GM12878 (cell line): ENCODE data around the gene TTLL11. TPM values are rescaled to one million over a fixed set of nuclear protein-coding genes. Genes with fewer than 3 reads are reported as not detected.

Source experiments
- ATAC-seq: fragments of 200-7000 bp; cut with Tn5 transposase; 3 replicates; pipeline ENCODE4 v1.9.1; 2020; ENCODE audit warnings: mild to moderate bottlenecking, moderate library complexity
- BruUV-seq: library from RNA; stranded (reverse); fragments of 400-500 nt; replicated peaks from 2 replicates; lab custom pipeline; 2021; lab: Mats Ljungman, UMichigan
- CTCF ChIA-PET: fragments of 300-600 bp; sonication (Branson Sonifier 250); formaldehyde crosslinking; extraction: SDS; loops from one replicate; lab custom pipeline; 2021; ENCODE audit warnings: inconsistent platforms; lab: Yijun Ruan, JAX
- POLR2A ChIA-PET: fragments of 350-600 bp; formaldehyde crosslinking; extraction: SDS; loops from one replicate; lab custom pipeline; 2021; ENCODE audit warnings: inconsistent platforms; lab: Charles Lee
- RAD21 ChIA-PET: fragments of 300-600 bp; sonication (Branson Sonifier 250); formaldehyde crosslinking; loops from one replicate; lab custom pipeline; 2023; ENCODE audit warnings: antibody characterized with exemption; ENCODE audit not compliant: unreplicated experiment; lab: Charles Lee
- SMC1A ChIA-PET: fragments of 300-600 bp; sonication (Branson Sonifier 250); formaldehyde crosslinking; loops from one replicate; lab custom pipeline; 2023; ENCODE audit not compliant: unreplicated experiment, uncharacterized antibody; lab: Charles Lee
- DNase-seq: peaks from one replicate; pipeline ENCODE4 v3.0.0-alpha.2; 2011; ENCODE audit warnings: low read depth, low spot score
- FAIRE-seq: peaks from 3 replicates; lab custom pipeline; 2011; peaks lifted over from hg19 to GRCh38; lab: Jason Lieb, UNC
- H2AFZ ChIP-seq: 2 replicates; pipeline ENCODE4 v1.6.0; 2011; ENCODE audit warnings: low read depth, low read length, control low read depth; ENCODE audit not compliant: control insufficient read depth
- H3K27ac ChIP-seq: 2 replicates; pipeline ENCODE4 v1.5.1; 2011; ENCODE audit warnings: control low read depth; ENCODE audit not compliant: control insufficient read depth, insufficient read depth
- H3K27me3 ChIP-seq, 2 experiments: replicated peaks in 1 of 2; 2 replicates each; pipeline versions ENCODE4 v1.6.0 to v1.6.1; 2011; ENCODE audit warnings: low read length in 1 of 2; ENCODE audit not compliant: control insufficient read depth in 2 of 2, insufficient read depth in 2 of 2
- H3K36me3 ChIP-seq, 2 experiments: 2 replicates each; pipeline ENCODE4 v1.5.1; 2011; ENCODE audit warnings: low read length in 1 of 2; ENCODE audit not compliant: control insufficient read depth in 2 of 2, insufficient read depth in 2 of 2
- H3K4me1 ChIP-seq: 2 replicates; pipeline ENCODE4 v1.6.1; 2011; ENCODE audit warnings: mild to moderate bottlenecking, low read length, moderate library complexity, mixed read lengths; ENCODE audit not compliant: control insufficient read depth, insufficient read depth
- H3K4me2 ChIP-seq: 2 replicates; pipeline ENCODE4 v1.6.0; 2011; ENCODE audit warnings: control low read depth; ENCODE audit not compliant: control insufficient read depth, insufficient read depth
- H3K4me3 ChIP-seq: fragments of 200-600 bp; sonication (generic); 2 replicates; pipeline ENCODE4 v1.5.1; 2016
- H3K79me2 ChIP-seq: 2 replicates; pipeline ENCODE4 v1.6.0; 2011; ENCODE audit warnings: low read length; ENCODE audit not compliant: control insufficient read depth, insufficient read depth
- H3K9ac ChIP-seq: 2 replicates; pipeline ENCODE4 v1.8.0; 2011; ENCODE audit warnings: low read length, control low read depth, mixed read lengths; ENCODE audit not compliant: control insufficient read depth, insufficient read depth
- H3K9me3 ChIP-seq: replicated peaks from 3 replicates; pipeline ENCODE4 v1.5.1; 2011; ENCODE audit warnings: mild to moderate bottlenecking, low read length; ENCODE audit not compliant: control insufficient read depth, insufficient read depth
- H4K20me1 ChIP-seq: 2 replicates; pipeline ENCODE4 v1.6.0; 2011; ENCODE audit not compliant: control insufficient read depth, insufficient read depth
- CBFB ChIP-seq: IDR thresholded peaks from 2 replicates; pipeline ENCODE4 v1.6.1; 2016; ENCODE audit warnings: antibody characterized with exemption, low read depth
- FOXK2 ChIP-seq: fragments of 450-650 bp; IDR thresholded peaks from 2 replicates; pipeline ENCODE4 v1.6.1; 2017; ENCODE audit warnings: mild to moderate bottlenecking, moderate library complexity
- NBN ChIP-seq: fragments of 450-650 bp; IDR thresholded peaks from 2 replicates; pipeline ENCODE4 v1.6.1; 2016
- RAD21 ChIP-seq: IDR thresholded peaks from 2 replicates; pipeline ENCODE4 v1.6.1; 2011; ENCODE audit warnings: mild to moderate bottlenecking, low read depth, low read length, moderate library complexity; ENCODE audit not compliant: insufficient read depth
- RCOR1 ChIP-seq: conservative IDR thresholded peaks from 2 replicates; pipeline ENCODE4 v1.6.1; 2012; ENCODE audit warnings: low read depth, low read length, improper control_type of control experiment
- WGBS: methylation state at CpG from one replicate; pipeline ENCODE4 v1.1.6; 2016; ENCODE audit warnings: low lambda C conversion rate; ENCODE audit not compliant: insufficient replicate concordance, insufficient coverage; ENCODE audit errors: missing lambda C conversion rate; 5-methylcytosine and 5-hydroxymethylcytosine counted together
- in situ Hi-C: fragments of 300-500 bp; cut with MboI; formaldehyde crosslinking; loops from 9 replicates; pipeline ENCODE4 v1.14.3; 2018; ENCODE audit warnings: mixed read lengths
- intact Hi-C: fragments of 100-400 bp; cut with micrococcal nuclease; formaldehyde crosslinking; loops from one replicate; pipeline ENCODE4 v1.14.2; 2022; ENCODE audit not compliant: unreplicated experiment
- polyA plus RNA-seq, 11 experiments: library from polyadenylated mRNA; depleted of rRNA in 4 of 11; unstranded in 6 of 11; stranded (reverse) in 5 of 11; fragments of >200 nt; fragmentation: Nextera tagmentation in 4 of 11; fragmentation: Illumina TruSeq in 1 of 11; extraction: Ambion mirVana in 4 of 11; extraction: Trizol in 1 of 11; gene quantifications; 1 replicate in 1 of 11; 2 replicates in 10 of 11; pipeline versions ENCODE4 v1.2.1 to v1.2.3, GENCODE V29; 2011 to 2016; ENCODE audit warnings: inconsistent platforms in 2 of 11, missing spikeins in 2 of 11, low read depth in 1 of 11
- total RNA-seq, 4 experiments: library from RNA; depleted of rRNA in 3 of 4; stranded (reverse); fragments of >200 nt in 3 of 4; fragmentation: Illumina TruSeq in 1 of 4; extraction: Trizol in 1 of 4; gene quantifications; 2 replicates each; pipeline versions ENCODE4 v1.2.1 to v1.2.3, GENCODE V29; 2013 to 2021
- TF ChIP-seq, protein P1 (sequence below): fragments of 450-650 bp; IDR thresholded peaks from 2 replicates; pipeline ENCODE4 v1.6.1; 2014; ENCODE audit warnings: mild to moderate bottlenecking
- TF ChIP-seq, protein P2 (sequence below): fragments of 150-350 bp; IDR thresholded peaks from 2 replicates; pipeline ENCODE4 v1.6.1; 2014; ENCODE audit warnings: mild to moderate bottlenecking, low read depth, low read length
- TF ChIP-seq, protein P3 (sequence below): IDR thresholded peaks from 2 replicates; pipeline ENCODE4 v1.6.1; 2011; ENCODE audit warnings: mild to moderate bottlenecking, low read depth, low read length, moderate library complexity; ENCODE audit not compliant: insufficient replicate concordance

Gene TTLL11
- total and polyA plus RNA-seq, 10 of the 15 experiments (the other 5 are each of a cell fraction or from before 2014, with no cell fraction given): 1.2 to 3.7 (median 2.9) TPM

DNA sequence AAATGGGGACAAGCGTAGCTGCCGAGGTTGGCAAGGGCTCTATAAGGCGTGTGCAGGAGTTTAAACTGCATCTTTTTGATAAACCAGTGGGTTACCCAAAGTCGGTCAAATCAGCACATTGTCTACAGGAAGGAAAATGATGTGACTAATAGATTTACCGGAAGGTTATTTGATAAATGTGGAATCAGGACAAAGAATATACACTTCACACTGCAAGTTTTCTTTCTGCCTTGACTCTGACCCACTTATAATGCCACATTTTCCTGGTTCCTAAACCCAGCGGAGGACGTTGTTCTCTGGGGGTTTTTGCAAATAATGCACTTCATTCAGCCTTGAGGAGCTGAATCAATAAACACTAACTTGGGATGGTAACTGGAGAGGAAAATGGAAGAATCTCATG lies 76.8 kb downstream of the TTLL11 start:
- DNase-seq: no peak
- H3K4me3 ChIP-seq: no peak overlapping the region
- SMC1A ChIA-PET: no interaction called here
- no peaks in the 10 kb centered on the region for H3K36me3 ChIP-seq
- no TSS peak for BruUV-seq
- no peaks in the 10 kb centered on the region for H3K4me1 ChIP-seq
- intact Hi-C loops: no loop called here
- H3K4me2 ChIP-seq: no peak overlapping the region
- in situ Hi-C loops: no loop called here
- TF ChIP-seq RCOR1 (no peak), CBFB (no peak), RAD21 (no peak), NBN (no peak), FOXK2 (no peak)
- TF ChIP-seq, protein P1, sequence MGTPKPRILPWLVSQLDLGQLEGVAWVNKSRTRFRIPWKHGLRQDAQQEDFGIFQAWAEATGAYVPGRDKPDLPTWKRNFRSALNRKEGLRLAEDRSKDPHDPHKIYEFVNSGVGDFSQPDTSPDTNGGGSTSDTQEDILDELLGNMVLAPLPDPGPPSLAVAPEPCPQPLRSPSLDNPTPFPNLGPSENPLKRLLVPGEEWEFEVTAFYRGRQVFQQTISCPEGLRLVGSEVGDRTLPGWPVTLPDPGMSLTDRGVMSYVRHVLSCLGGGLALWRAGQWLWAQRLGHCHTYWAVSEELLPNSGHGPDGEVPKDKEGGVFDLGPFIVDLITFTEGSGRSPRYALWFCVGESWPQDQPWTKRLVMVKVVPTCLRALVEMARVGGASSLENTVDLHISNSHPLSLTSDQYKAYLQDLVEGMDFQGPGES: no peak
- TF ChIP-seq, protein P2, sequence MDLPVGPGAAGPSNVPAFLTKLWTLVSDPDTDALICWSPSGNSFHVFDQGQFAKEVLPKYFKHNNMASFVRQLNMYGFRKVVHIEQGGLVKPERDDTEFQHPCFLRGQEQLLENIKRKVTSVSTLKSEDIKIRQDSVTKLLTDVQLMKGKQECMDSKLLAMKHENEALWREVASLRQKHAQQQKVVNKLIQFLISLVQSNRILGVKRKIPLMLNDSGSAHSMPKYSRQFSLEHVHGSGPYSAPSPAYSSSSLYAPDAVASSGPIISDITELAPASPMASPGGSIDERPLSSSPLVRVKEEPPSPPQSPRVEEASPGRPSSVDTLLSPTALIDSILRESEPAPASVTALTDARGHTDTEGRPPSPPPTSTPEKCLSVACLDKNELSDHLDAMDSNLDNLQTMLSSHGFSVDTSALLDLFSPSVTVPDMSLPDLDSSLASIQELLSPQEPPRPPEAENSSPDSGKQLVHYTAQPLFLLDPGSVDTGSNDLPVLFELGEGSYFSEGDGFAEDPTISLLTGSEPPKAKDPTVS: no peak
- TF ChIP-seq, protein P3, sequence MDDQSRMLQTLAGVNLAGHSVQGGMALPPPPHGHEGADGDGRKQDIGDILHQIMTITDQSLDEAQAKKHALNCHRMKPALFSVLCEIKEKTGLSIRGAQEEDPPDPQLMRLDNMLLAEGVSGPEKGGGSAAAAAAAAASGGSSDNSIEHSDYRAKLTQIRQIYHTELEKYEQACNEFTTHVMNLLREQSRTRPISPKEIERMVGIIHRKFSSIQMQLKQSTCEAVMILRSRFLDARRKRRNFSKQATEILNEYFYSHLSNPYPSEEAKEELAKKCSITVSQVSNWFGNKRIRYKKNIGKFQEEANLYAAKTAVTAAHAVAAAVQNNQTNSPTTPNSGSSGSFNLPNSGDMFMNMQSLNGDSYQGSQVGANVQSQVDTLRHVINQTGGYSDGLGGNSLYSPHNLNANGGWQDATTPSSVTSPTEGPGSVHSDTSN: no peak
- TF ChIP-seq, all 136 proteins: peak for 0
- no peaks in the 10 kb centered on the region for H4K20me1 ChIP-seq
- no peak overlapping the region for H3K27ac ChIP-seq
- CTCF ChIA-PET: no interaction called here
- WGBS: 68% methylated on average over 7 of the region's 7 CpGs
- FAIRE-seq (no peak), ATAC-seq (no peak)
- RAD21 ChIA-PET: no interaction called here
- no peaks in the 10 kb centered on the region for H3K9me3 ChIP-seq
- no peaks in the 10 kb centered on the region for H3K27me3 ChIP-seq
- no peak overlapping the region for H3K9ac ChIP-seq
- no peaks in the 10 kb centered on the region for H3K79me2 ChIP-seq
- POLR2A ChIA-PET: no interaction called here
- H2AFZ ChIP-seq: no peak overlapping the region
